Measurements from ENCODE around the gene IQCH.

- TF ChIP-seq GATA3 (IDR thresholded peaks at IDR 0.05; ENCODE audit: low read depth, low read length) (no peak), GATA2 (IDR thresholded peaks at IDR 0.05; ENCODE audit: low read depth, low read length) (no peak)
Measured at GRCh38 chr15:67219288-67219687, 35.3 kb upstream of the IQCH start.

Data from SH-SY5Y (cell line).